HK-2 (cell line): Measurements from ENCODE around the gene SLC25A47.
"Not testable (repeated sequence)": the region's sequence is repeated elsewhere in the genome, so short reads cannot be mapped to it uniquely, and the experiment has no call there.

Source experiments
- DNase-seq: peaks from one replicate; pipeline ENCODE4 v3.0.0-alpha.2; 2018; ENCODE audit not compliant: unreplicated experiment

Gene SLC25A47, protein sequence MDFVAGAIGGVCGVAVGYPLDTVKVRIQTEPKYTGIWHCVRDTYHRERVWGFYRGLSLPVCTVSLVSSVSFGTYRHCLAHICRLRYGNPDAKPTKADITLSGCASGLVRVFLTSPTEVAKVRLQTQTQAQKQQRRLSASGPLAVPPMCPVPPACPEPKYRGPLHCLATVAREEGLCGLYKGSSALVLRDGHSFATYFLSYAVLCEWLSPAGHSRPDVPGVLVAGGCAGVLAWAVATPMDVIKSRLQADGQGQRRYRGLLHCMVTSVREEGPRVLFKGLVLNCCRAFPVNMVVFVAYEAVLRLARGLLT

GRCh38 chr14:100323121-100323941 is at the start of gene SLC25A47:
TSS of gene SLC25A47 (plus strand) at chr14:100323339. CDS start at chr14:100323415, 76 bp downstream.
- DNase-seq: no peak

- no peak for DNase-seq
Observed at GRCh38 chr14:100274250-100274649, 48.9 kb upstream of the SLC25A47 start.

- DNase-seq: no peak
Observed at GRCh38 chr14:100275214-100275613, 47.9 kb upstream of the SLC25A47 start.

GRCh38 chr14:100278702-100279101 is 44.4 kb upstream of the SLC25A47 start:
- no peak for DNase-seq

- DNase-seq: no peak
Observed at GRCh38 chr14:100279133-100279532, 44.0 kb upstream of the SLC25A47 start.

- no peak for DNase-seq
Observed at GRCh38 chr14:100279563-100279962, 43.6 kb upstream of the SLC25A47 start.

DNA sequence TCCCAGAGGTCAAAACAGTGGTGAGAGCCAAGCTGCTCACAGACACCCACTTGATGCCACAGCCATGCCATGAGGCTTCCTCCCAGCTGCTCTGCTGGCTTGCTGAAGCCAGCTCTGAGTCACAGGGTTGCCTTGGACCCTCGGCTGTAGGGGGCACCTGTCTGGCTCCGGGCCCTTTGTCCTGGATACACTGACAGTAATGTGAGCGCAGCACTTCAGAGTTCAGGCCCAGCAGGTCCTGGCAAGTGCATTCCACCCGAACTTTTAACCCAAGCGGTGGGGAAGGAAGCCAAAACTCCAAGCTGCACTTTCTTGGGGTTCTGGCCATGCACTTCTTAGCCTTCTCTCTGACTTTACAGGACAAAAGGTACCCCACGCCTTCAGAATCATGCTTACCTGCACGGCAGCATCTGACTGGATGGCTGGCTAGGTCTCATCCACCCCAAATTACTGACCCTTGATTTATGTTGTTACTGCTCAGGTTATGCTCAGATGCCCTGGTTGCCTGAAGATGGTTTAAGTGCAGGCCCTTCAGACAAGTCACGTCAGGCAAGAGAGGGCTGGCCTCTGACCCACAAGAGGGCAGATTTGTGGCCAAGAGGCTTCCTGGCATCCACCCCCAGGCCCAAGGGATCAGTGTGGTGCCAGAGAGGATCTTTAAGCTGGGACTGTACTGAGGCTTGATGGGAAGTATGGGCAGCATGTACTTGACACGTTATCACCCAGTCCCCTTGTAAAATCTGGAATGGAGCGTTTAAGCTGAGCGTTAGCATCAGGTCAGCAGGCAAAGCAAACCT is 41.7 kb upstream of the SLC25A47 start:
- no peak for DNase-seq

DNA sequence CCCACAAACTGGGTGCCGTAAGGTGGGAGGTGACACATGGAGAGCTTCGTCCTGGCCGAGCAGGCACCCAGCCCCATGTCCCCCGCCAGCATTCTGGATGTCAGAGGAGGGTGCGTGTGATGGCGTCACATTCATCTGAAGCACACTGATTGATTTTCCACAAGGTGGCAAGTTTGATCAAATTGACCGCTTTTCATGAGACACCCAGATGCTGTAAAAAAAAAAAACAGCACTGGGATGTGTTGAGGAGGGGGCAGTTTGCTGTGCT is 41.1 kb upstream of the SLC25A47 start:
- DNase-seq: no peak

GRCh38 chr14:100282766-100283419 is 40.2 kb upstream of the SLC25A47 start:
- DNase-seq: no peak

- DNase-seq: not testable (repeated sequence)
Observed at GRCh38 chr14:100283436-100283835, 39.7 kb upstream of the SLC25A47 start.

DNA sequence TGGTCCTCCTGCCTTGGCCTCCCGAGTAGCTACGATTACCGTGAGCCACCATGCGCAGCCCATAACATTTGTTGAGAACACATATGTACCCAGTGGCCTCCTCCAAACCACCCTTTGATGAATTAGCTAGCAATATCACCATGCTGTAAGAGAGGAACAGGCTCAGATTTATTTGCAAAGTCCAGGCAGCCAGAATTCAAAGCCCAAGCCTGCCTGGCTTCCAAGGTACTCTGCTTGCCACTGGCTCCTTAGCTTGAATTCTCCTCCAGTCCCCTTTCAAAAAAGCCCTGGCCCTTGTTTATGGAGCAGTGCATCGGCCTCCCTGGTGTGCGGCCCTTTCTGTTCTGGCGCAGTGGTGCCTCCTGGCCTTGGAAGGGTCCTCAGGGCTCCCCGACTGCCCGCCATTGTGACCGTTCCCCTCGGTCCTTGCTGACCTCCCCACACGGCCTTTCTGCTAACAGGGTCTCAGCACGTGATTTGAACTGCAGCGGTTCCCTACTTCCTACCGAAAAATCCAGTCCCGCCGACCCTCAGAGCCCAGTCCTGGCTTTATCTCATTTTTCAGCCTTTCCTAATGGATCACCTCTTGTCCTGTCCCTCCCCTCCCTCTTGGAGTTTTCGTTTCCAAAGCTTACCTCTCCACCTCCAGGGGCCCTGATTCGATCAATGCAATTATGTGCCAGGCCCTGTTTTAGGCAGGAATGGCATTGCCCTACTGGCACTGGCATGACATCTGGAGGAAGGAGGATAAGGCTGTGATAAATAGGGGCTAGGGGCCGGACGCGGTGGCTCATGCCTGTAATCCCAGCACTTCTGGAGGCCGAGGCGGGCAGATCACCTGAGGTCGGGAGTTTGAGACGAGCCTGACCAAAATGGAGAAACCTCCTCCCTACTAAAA is 38.9 kb upstream of the SLC25A47 start:
- DNase-seq: no peak

- DNase-seq: peak; percentile 74
Observed at GRCh38 chr14:100285021-100285912, 37.9 kb upstream of the SLC25A47 start.

DNA sequence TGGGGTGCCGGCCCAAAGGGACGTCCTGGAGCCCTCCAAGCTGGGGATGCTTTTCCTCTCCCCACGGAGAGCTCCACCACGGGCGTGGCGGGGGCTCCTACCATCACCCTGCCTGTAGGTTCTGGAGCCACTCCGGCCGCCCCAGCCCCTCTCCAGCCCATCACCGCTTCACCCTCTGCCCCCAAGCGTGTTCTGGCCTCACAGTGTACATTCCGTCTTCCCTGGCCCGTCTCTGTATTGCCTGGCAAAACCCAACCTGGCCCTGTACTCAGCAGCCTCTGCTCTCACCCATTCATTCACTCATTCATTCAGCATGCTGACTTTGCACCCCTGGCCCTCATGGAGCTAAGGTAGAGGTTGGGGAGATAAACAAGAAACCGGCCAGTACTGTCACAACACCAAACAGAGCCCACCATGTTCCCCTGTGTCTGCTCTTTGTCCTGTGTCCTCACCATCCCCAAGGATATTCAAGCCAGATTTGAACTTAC is 37.2 kb upstream of the SLC25A47 start:
- no peak for DNase-seq

DNA sequence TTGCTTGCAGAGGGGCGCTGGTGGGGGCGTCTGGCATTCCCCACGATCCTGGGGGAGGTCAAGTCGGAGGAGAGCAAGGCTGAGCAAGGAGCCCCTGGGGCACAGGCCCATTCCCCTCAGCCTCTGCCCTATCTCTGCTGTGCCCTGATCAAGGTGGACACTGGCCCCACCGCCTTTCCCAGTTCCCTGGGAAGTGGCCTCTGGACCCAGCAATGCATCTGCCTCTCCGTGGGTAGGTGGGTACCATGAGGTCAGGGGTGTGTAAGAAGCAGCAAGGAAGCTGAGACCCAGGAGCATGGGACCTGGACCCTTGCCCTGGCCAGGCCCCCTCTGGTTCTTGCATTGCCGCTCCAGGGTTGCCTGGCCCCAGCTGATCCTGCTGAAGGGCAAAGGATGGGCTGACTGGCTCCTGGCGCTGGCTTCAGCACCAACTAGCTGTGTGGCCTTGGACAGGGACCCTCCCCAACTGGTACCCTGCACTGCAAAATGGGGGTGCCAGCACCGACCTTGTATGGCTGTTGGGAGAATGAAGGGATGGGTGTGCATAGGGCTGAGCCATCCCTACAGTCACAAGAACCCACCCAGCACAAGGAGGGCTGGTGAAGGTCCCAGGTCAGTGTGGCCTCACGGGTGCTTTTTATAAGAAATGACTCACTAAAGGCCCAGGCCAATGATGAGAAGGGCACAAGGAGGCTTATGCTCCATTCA is 36.5 kb upstream of the SLC25A47 start:
- DNase-seq: no peak

DNA sequence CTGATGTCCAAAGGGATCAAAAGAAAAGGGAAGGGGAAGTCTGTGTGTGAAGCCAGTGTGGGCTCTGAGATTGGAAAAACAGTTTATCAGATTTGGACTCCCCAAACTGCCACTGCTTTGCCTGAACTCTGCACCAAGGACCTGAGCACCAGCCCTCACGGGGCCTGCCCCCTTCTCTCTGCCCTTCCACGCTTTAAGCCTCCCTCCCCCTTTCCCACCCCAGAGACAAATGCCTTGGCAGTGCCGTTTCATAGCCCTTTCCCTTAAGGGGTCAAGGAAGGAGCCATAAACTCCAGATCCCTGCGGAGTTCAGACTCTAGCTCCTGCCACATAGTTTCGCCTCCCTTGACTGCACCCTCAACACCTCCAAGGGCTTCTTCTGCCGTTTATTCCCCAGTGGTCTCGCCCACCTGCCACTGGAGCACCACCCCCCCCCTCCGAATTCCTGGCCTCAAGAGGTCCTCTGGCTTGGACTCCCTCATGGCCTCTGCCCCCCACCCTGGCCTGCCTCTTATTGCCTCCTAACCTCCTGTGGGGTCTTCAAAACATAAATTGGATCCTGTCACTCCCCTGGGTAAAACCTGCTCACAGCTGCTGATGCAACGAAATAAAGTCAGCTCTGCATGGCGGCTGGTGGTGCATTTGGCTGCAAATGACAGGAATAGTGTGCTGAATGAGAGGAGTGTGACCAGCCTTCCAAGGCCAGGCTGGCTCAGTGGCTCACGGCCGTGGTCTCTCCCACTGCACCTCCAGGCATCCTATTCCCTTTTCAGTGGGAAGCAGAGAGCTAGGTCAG is 35.7 kb upstream of the SLC25A47 start:
- DNase-seq: no peak

GRCh38 chr14:100287998-100288295 is 35.2 kb upstream of the SLC25A47 start:
- not testable (repeated sequence) for DNase-seq

DNA sequence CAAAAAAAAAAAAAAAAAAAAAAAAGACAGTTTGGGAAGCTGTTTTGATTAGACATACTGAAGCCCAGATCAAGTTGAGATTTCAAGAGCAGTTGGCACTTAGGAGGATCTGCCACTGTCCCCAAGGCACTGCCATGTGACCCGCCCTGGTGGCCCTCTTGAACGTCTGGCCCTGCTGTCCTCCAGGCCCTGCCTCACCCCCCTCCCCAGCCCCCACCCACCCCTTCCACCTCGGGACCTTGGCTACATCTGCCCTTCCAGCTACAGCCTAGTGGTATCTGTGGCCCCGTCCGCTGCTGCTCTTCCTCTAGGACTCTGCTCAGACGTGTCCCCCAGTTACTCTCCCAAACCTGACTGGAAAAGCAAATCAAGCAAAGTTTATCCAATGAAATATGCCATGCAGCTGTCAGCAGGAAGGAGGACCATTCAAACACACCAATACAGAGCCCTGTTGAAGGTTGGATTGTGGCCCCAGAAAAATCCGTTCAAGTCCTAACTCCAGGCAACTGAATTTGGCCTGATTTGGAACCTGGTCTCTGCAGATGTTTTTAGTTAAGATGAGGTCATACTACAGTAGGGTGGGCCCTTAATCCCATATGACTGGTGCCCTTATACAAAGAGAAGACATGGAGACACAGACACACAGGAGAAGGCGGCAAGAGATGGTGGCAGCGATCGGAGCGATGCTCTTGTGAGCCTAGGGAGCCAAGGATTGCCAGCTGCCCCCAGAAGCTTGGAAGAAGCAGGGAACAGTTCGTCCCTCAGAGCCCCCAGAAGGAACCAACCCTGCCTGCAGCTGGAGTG is 34.6 kb upstream of the SLC25A47 start:
- DNase-seq: no peak
